ENCODE data around the gene CD177. TPM values are rescaled to one million over a fixed set of nuclear protein-coding genes. Genes with fewer than 3 reads are reported as not detected.

Gene CD177
- total RNA-seq, result 10 to 100 TPM in 1 of 4 donors, 1 to 10 TPM in 2, under 1 TPM in 1; 0.19 to 13.2 (median 5.1) TPM

- Histone ChIP-seq H3K4me3 (no peak within 1 kb of the TSS), H3K4me1 (peaks cover 0 to 8% (median 0%) of the 10 kb centered on the region in 3 donors), H3K27ac (no peak within 1 kb of the TSS), H3K36me3 (no peaks in the 10 kb centered on the region), H3K27me3 (peaks cover 0 to 25% (median 0%) of the 10 kb centered on the region in 4 donors), H3K9me3 (no peaks in the 10 kb centered on the region)
- intact Hi-C loops (cut with DNase I), result no loop called here
- no peak for DNase-seq
- 21 to 66% methylated on average over 5 to 6 of the region's 27 CpGs for WGBS, 2 donors
- no peak for TF ChIP-seq CTCF (IDR thresholded peaks at IDR 0.05)
- no peak for TF ChIP-seq POLR2A (IDR thresholded peaks at IDR 0.05)
These were observed at the start of gene CD177 for GRCh38 chr19:43353606-43354304. Gene CD177 (plus strand): TSS chr19:43353686. CDS start chr19:43353715, 29 bp downstream.

GRCh38 chr19:43305642-43306041, 47.8 kb upstream of the CD177 start:
- intact Hi-C loops (cut with DNase I), result no loop called here
- 40 to 66% methylated on average over 4 of the region's 5 CpGs for WGBS, 2 donors
- no peak for DNase-seq
- TF ChIP-seq CTCF (IDR thresholded peaks at IDR 0.05), result peak in 2 of 6 experiments; percentile 9 to 29
- TF ChIP-seq POLR2A (IDR thresholded peaks at IDR 0.05), result no peak
- Histone ChIP-seq H3K27me3 (peaks cover 0 to 7% (median 0%) of the 10 kb centered on the region in 4 donors), H3K4me3 (no peak overlapping the region), H3K9me3 (no peaks in the 10 kb centered on the region), H3K27ac (no peak overlapping the region), H3K4me1 (no peaks in the 10 kb centered on the region), H3K36me3 (no peaks in the 10 kb centered on the region)

- intact Hi-C loops (cut with DNase I), result no loop called here
- 86 to 100% methylated on average over 1 of the region's 1 CpG for whole genome bisulfite sequencing, 2 donors
These were observed 47.4 kb upstream of the CD177 start for GRCh38 chr19:43306097-43306496.

GRCh38 chr19:43308244-43308815, 45.2 kb upstream of the CD177 start:
- H3K27me3 ChIP-seq, result peaks cover 0 to 7% (median 0%) of the 10 kb centered on the region in 4 donors
- no peak for TF ChIP-seq POLR2A (IDR thresholded peaks at IDR 0.05)
- TF ChIP-seq CTCF (IDR thresholded peaks at IDR 0.05), result no peak
- no peaks in the 10 kb centered on the region for H3K9me3 ChIP-seq
- H3K4me3 ChIP-seq, result no peak overlapping the region
- 40 to 46% methylated on average over 4 to 5 of the region's 5 CpGs for WGBS, 2 donors
- intact Hi-C loops (cut with DNase I), result no loop called here
- H3K36me3 ChIP-seq, result no peaks in the 10 kb centered on the region
- no peaks in the 10 kb centered on the region for H3K4me1 ChIP-seq
- no peak overlapping the region for H3K27ac ChIP-seq
- DNase-seq, result no peak

More at GRCh38 chr19:43306097-43306496, 47.4 kb upstream of the CD177 start:
- no peaks in the 10 kb centered on the region for H3K36me3 ChIP-seq
- H3K4me1 ChIP-seq, result no peaks in the 10 kb centered on the region
- H3K4me3 ChIP-seq, result no peak overlapping the region
- TF ChIP-seq CTCF (IDR thresholded peaks at IDR 0.05), result no peak
- TF ChIP-seq POLR2A (IDR thresholded peaks at IDR 0.05), result no peak
- DNase-seq, result no peak
- H3K27me3 ChIP-seq, result peaks cover 0 to 7% (median 0%) of the 10 kb centered on the region in 4 donors
- no peaks in the 10 kb centered on the region for H3K9me3 ChIP-seq
- H3K27ac ChIP-seq, result no peak overlapping the region

- H3K27ac ChIP-seq, result no peak overlapping the region
- 51 to 62% methylated on average over 3 to 4 of the region's 4 CpGs for whole genome bisulfite sequencing, 2 donors
- no peaks in the 10 kb centered on the region for H3K4me1 ChIP-seq
- no peaks in the 10 kb centered on the region for H3K36me3 ChIP-seq
- no peaks in the 10 kb centered on the region for H3K9me3 ChIP-seq
- no peak overlapping the region for H3K4me3 ChIP-seq
- H3K27me3 ChIP-seq, result peaks cover 0 to 7% (median 0%) of the 10 kb centered on the region in 4 donors
- intact Hi-C loops (cut with DNase I), result no loop called here
- no peak for DNase-seq
- TF ChIP-seq POLR2A (IDR thresholded peaks at IDR 0.05) (no peak), CTCF (IDR thresholded peaks at IDR 0.05) (no peak)
These were observed 44.0 kb upstream of the CD177 start for GRCh38 chr19:43309466-43309865.
